Measurements from ENCODE around the gene ANKMY1.

GRCh38 chr2:240599141-240599583 lies 41.4 kb upstream of the ANKMY1 start:
- TF ChIP-seq, protein P1, sequence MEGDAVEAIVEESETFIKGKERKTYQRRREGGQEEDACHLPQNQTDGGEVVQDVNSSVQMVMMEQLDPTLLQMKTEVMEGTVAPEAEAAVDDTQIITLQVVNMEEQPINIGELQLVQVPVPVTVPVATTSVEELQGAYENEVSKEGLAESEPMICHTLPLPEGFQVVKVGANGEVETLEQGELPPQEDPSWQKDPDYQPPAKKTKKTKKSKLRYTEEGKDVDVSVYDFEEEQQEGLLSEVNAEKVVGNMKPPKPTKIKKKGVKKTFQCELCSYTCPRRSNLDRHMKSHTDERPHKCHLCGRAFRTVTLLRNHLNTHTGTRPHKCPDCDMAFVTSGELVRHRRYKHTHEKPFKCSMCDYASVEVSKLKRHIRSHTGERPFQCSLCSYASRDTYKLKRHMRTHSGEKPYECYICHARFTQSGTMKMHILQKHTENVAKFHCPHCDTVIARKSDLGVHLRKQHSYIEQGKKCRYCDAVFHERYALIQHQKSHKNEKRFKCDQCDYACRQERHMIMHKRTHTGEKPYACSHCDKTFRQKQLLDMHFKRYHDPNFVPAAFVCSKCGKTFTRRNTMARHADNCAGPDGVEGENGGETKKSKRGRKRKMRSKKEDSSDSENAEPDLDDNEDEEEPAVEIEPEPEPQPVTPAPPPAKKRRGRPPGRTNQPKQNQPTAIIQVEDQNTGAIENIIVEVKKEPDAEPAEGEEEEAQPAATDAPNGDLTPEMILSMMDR (IDR thresholded peaks at IDR 0.05) = no peak
- TF ChIP-seq POLR2A (IDR thresholded peaks at IDR 0.05) (no peak), EP300 (IDR thresholded peaks at IDR 0.05) (no peak)
